A549 (cell line): Measurements from ENCODE around the gene HPSE. TPM values are rescaled to one million over a fixed set of nuclear protein-coding genes. Genes with fewer than 3 reads are reported as not detected.
A peak's percentile ranks its signal among the peaks of the same experiment; 100 is the strongest.

Experiments used
- ATAC-seq, 2 experiments: fragments of 200-7000 bp in 1 of 2; fragments of >200 bp in 1 of 2; cut with Nextera tagmentation in 1 of 2; cut with Tn5 transposase in 1 of 2; 3 replicates each; pipeline versions ENCODE4 v1.8.0 to v1.9.1; 2018 to 2020; ENCODE audit warnings: mild to moderate bottlenecking in 1 of 2, moderate library complexity in 1 of 2
- CTCF ChIA-PET: fragments of 300-600 bp; sonication (Branson Sonifier 250); formaldehyde crosslinking; extraction: SDS; loops from one replicate; lab custom pipeline; 2021; ENCODE audit warnings: antibody characterized with exemption, inconsistent platforms; lab: Yijun Ruan, JAX
- POLR2A ChIA-PET: fragments of 350-600 bp; formaldehyde crosslinking; extraction: SDS; loops from one replicate; lab custom pipeline; 2021; ENCODE audit warnings: antibody characterized with exemption, inconsistent platforms; lab: Yijun Ruan, JAX
- DNase-seq, 2 experiments: peaks; one replicate each; pipeline versions ENCODE4 v3.0.0 to v3.0.0-alpha.2; 2011 to 2016; ENCODE audit warnings: low read depth in 1 of 2, low spot score in 1 of 2
- FAIRE-seq: peaks from 2 replicates; lab custom pipeline; 2011; peaks lifted over from hg19 to GRCh38; lab: Jason Lieb, UNC
- H3K27ac ChIP-seq, 2 experiments: fragments of >200 bp; sonication (Bioruptor Twin); formaldehyde crosslinking; 3 replicates each; pipeline ENCODE4 v1.5.1; 2016 to 2017
- H3K4me1 ChIP-seq: fragments of >200 bp; sonication (Bioruptor Twin); formaldehyde crosslinking; 3 replicates; pipeline ENCODE4 v1.6.1; 2016
- H3K4me2 ChIP-seq: fragments of >200 bp; sonication (Bioruptor Twin); formaldehyde crosslinking; 3 replicates; pipeline ENCODE4 v1.6.1; 2016
- H3K4me3 ChIP-seq: fragments of >200 bp; sonication (Bioruptor Twin); formaldehyde crosslinking; 3 replicates; pipeline ENCODE4 v1.5.1; 2016
- H3K9me3 ChIP-seq: fragments of >200 bp; sonication (Bioruptor Twin); formaldehyde crosslinking; 3 replicates; pipeline ENCODE4 v1.6.1; 2016
- BHLHE40 ChIP-seq: IDR thresholded peaks from 2 replicates; pipeline ENCODE4 v1.6.1; 2012; ENCODE audit warnings: low read depth, low read length, inconsistent platforms
- CBX8 ChIP-seq: fragments of 200-600 bp; sonication (generic); IDR thresholded peaks from 2 replicates; pipeline ENCODE4 v1.6.1; 2016
- CHD2 ChIP-seq: fragments of 150-350 bp; IDR thresholded peaks from 2 replicates; pipeline ENCODE4 v1.6.1; 2014; ENCODE audit warnings: low read length; ENCODE audit not compliant: partially characterized antibody
- EHF ChIP-seq: fragments of 250-450 bp; sonication (Bioruptor Pico); IDR thresholded peaks from 2 replicates; pipeline ENCODE4 v1.5.0; 2020; ENCODE audit warnings: mild to moderate bottlenecking
- ESRRA ChIP-seq: fragments of 150-350 bp; IDR thresholded peaks from 2 replicates; pipeline ENCODE4 v1.6.1; 2014; ENCODE audit warnings: mild to moderate bottlenecking, low read length, borderline replicate concordance
- GATA3 ChIP-seq: IDR thresholded peaks from 2 replicates; pipeline ENCODE4 v1.6.1; 2012; ENCODE audit warnings: borderline replicate concordance
- HDAC2 ChIP-seq: fragments of 200-600 bp; sonication (generic); IDR thresholded peaks from 2 replicates; pipeline ENCODE4 v1.6.1; 2016
- HEYL ChIP-seq: fragments of 250-450 bp; sonication (Bioruptor Pico); IDR thresholded peaks from 2 replicates; pipeline ENCODE4 v1.8.0; 2021; ENCODE audit warnings: mild to moderate bottlenecking, moderate library complexity
- HOXA7 ChIP-seq: fragments of 250-450 bp; sonication (Bioruptor Pico); IDR thresholded peaks from 2 replicates; pipeline ENCODE4 v1.5.0; 2020; ENCODE audit warnings: mild to moderate bottlenecking, moderate library complexity
- JUN ChIP-seq, 2 experiments: fragments of >200 bp; sonication (Bioruptor Twin); formaldehyde crosslinking; IDR thresholded peaks; 2 replicates in 1 of 2; 3 replicates in 1 of 2; pipeline ENCODE4 v1.6.1; 2016 to 2017
- KDM5A ChIP-seq: fragments of 200-600 bp; sonication (generic); IDR thresholded peaks from 2 replicates; pipeline ENCODE4 v1.6.1; 2016; ENCODE audit warnings: antibody characterized with exemption, mild to moderate bottlenecking
- MAFK ChIP-seq: fragments of 450-650 bp; IDR thresholded peaks from 2 replicates; pipeline ENCODE4 v1.6.1; 2014; ENCODE audit not compliant: partially characterized antibody
- MAZ ChIP-seq: fragments of 150-350 bp; IDR thresholded peaks from 2 replicates; pipeline ENCODE4 v1.6.1; 2014; ENCODE audit warnings: antibody characterized with exemption, low read depth, low read length, borderline replicate concordance
- MYC ChIP-seq: IDR thresholded peaks from 2 replicates; pipeline ENCODE4 v1.6.1; 2012; ENCODE audit warnings: mild to moderate bottlenecking, inconsistent platforms, low read length, improper control_type of control experiment, borderline replicate concordance
- NFE2L2 ChIP-seq: fragments of 150-350 bp; conservative IDR thresholded peaks from 2 replicates; pipeline ENCODE4 v1.6.1; 2014; ENCODE audit warnings: low read length
- NPAS2 ChIP-seq: fragments of 250-450 bp; sonication (Bioruptor Pico); IDR thresholded peaks from 2 replicates; pipeline ENCODE4 v1.8.0; 2022; ENCODE audit warnings: mild to moderate bottlenecking, moderate library complexity, borderline replicate concordance
- NR3C1 ChIP-seq: fragments of >200 bp; sonication (Bioruptor Twin); formaldehyde crosslinking; IDR thresholded peaks from 3 replicates; pipeline ENCODE4 v1.6.1; 2017
- PHF8 ChIP-seq: fragments of 200-600 bp; sonication (generic); IDR thresholded peaks from 2 replicates; pipeline ENCODE4 v1.6.1; 2016; ENCODE audit warnings: low read depth, mild to moderate bottlenecking, antibody characterized with exemption, moderate library complexity, borderline replicate concordance
- POLR2A ChIP-seq: IDR thresholded peaks from 2 replicates; pipeline ENCODE4 v1.6.1; 2012; ENCODE audit warnings: mild to moderate bottlenecking, low read length
- RFX5 ChIP-seq: fragments of 450-650 bp; IDR thresholded peaks from 2 replicates; pipeline ENCODE4 v1.7.1; 2014; ENCODE audit warnings: antibody characterized with exemption, mild to moderate bottlenecking, moderate library complexity
- RNF2 ChIP-seq: fragments of 200-600 bp; sonication (generic); IDR thresholded peaks from 2 replicates; pipeline ENCODE4 v1.6.1; 2016; ENCODE audit warnings: low read depth, mild to moderate bottlenecking, antibody characterized with exemption, moderate library complexity, borderline replicate concordance
- ZFP36 ChIP-seq: fragments of 450-650 bp; IDR thresholded peaks from 2 replicates; pipeline ENCODE4 v1.6.1; 2014; ENCODE audit warnings: borderline replicate concordance; ENCODE audit not compliant: partially characterized antibody
- WGBS: methylation state at CpG from one replicate; pipeline ENCODE4 v1.1.6; 2017; ENCODE audit errors: missing lambda C conversion rate; 5-methylcytosine and 5-hydroxymethylcytosine counted together
- polyA plus RNA-seq, 4 experiments: library from polyadenylated mRNA; depleted of rRNA in 3 of 4; stranded (reverse); fragments of >200 nt; fragmentation: RNase III in 1 of 4; extraction: RNeasy Plus Mini Kit Qiagen cat#74134 plus additional on column Dnase treatment in 1 of 4; gene quantifications; 2 replicates in 3 of 4; 3 replicates in 1 of 4; pipeline ENCODE4 v1.2.3, GENCODE V29; 2011 to 2017
- TF ChIP-seq, protein P1 (sequence below): fragments of 250-450 bp; sonication (Bioruptor Pico); IDR thresholded peaks from 2 replicates; pipeline ENCODE4 v1.5.0; 2021; ENCODE audit warnings: mild to moderate bottlenecking, moderate library complexity, borderline replicate concordance
- TF ChIP-seq, protein P2 (sequence below): fragments of 150-350 bp; IDR thresholded peaks from 2 replicates; pipeline ENCODE4 v1.6.1; 2014; ENCODE audit warnings: low read depth, mild to moderate bottlenecking, low read length
- TF ChIP-seq, protein P3 (sequence below): fragments of 250-450 bp; sonication (Bioruptor Pico); IDR thresholded peaks from 2 replicates; pipeline ENCODE4 v1.5.0; 2020; ENCODE audit warnings: low read depth, mild to moderate bottlenecking, moderate library complexity

The HPSE gene
- polyA plus RNA-seq, 2 of the 4 experiments (the other 2 are of a cell fraction) = 0.72 to 1.7 TPM

- TF ChIP-seq, protein P1, sequence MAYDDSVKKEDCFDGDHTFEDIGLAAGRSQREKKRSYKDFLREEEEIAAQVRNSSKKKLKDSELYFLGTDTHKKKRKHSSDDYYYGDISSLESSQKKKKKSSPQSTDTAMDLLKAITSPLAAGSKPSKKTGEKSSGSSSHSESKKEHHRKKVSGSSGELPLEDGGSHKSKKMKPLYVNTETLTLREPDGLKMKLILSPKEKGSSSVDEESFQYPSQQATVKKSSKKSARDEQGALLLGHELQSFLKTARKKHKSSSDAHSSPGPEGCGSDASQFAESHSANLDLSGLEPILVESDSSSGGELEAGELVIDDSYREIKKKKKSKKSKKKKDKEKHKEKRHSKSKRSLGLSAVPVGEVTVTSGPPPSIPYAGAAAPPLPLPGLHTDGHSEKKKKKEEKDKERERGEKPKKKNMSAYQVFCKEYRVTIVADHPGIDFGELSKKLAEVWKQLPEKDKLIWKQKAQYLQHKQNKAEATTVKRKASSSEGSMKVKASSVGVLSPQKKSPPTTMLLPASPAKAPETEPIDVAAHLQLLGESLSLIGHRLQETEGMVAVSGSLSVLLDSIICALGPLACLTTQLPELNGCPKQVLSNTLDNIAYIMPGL (CRISPR knock-in tag) = no peak
- TF ChIP-seq POLR2A (no peak), RFX5 (no peak), CHD2 (no peak), HDAC2 (no peak), BHLHE40 (peak; percentile 39; the same call in 1 of the 2 replicates), NPAS2 (CRISPR knock-in tag) (no peak), HEYL (no peak), MAFK (no peak), MYC (no peak), ZFP36 (no peak), EHF (CRISPR knock-in tag) (no peak), JUN (IDR thresholded peaks at IDR 0.05) (no peak), ESRRA (no peak), HOXA7 (no peak)
- TF ChIP-seq, protein P2, sequence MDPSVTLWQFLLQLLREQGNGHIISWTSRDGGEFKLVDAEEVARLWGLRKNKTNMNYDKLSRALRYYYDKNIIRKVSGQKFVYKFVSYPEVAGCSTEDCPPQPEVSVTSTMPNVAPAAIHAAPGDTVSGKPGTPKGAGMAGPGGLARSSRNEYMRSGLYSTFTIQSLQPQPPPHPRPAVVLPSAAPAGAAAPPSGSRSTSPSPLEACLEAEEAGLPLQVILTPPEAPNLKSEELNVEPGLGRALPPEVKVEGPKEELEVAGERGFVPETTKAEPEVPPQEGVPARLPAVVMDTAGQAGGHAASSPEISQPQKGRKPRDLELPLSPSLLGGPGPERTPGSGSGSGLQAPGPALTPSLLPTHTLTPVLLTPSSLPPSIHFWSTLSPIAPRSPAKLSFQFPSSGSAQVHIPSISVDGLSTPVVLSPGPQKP = no peak
Measured at GRCh38 chr4:83334425-83335241, at the start of gene HPSE (continued).

GRCh38 chr4:83382850-83383249 is 48.2 kb upstream of the HPSE start:
- Histone ChIP-seq H3K4me1 (no peaks in the 10 kb centered on the region), H3K9me3 (peaks cover 12% of the 10 kb centered on the region; the same call in 1 of the 3 replicates), H3K4me2 (no peak overlapping the region), H3K4me3 (no peak overlapping the region), H3K27ac (no peak overlapping the region)
- no peak for TF ChIP-seq MAZ
- TF ChIP-seq RNF2 = no peak
- no peak for TF ChIP-seq NPAS2 (CRISPR knock-in tag)
- TF ChIP-seq, protein P3, sequence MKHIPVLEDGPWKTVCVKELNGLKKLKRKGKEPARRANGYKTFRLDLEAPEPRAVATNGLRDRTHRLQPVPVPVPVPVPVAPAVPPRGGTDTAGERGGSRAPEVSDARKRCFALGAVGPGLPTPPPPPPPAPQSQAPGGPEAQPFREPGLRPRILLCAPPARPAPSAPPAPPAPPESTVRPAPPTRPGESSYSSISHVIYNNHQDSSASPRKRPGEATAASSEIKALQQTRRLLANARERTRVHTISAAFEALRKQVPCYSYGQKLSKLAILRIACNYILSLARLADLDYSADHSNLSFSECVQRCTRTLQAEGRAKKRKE (CRISPR knock-in tag) = no peak
- TF ChIP-seq EHF (CRISPR knock-in tag) = no peak
- TF ChIP-seq NFE2L2 = no peak
- TF ChIP-seq KDM5A = no peak
- no peak for TF ChIP-seq NR3C1
- no peak for TF ChIP-seq CBX8
- no peak for TF ChIP-seq PHF8
- TF ChIP-seq, protein P1 (CRISPR knock-in tag) = no peak
- TF ChIP-seq RFX5 = no peak
- no peak for TF ChIP-seq JUN (IDR thresholded peaks at IDR 0.05)
- TF ChIP-seq GATA3 = no peak
- ChIA-PET CTCF (interaction anchor here (1.3 kb wide), 1 partner anchor 20 kb away, joined by 3 read pairs; no protein-coding TSS in a partner anchor), POLR2A (no interaction called here)
- FAIRE-seq (no peak), DNase-seq (no peak), ATAC-seq (no peak)
- 38% methylated on average over 2 of the region's 2 CpGs for WGBS
